ENCODE results near the gene R3HDML.
"Not testable (repeated sequence)": the region's sequence is repeated elsewhere in the genome, so short reads cannot be mapped to it uniquely, and the experiment has no call there.

Gene R3HDML
- 0 reads per million in 2 donors for total RNA-seq

- DNase-seq, result no peak
Observed at GRCh38 chr20:44336725-44337380, at the start of gene R3HDML. Gene R3HDML, plus strand, starts transcription at chr20:44337043. Its CDS starts 115 bp downstream, at chr20:44337158.

- DNase-seq, result no peak
Observed at GRCh38 chr20:44287272-44288097, 49.4 kb upstream of the R3HDML start.

- DNase-seq, result peak in 2 of 5 experiments; percentile 6 to 39
Observed at GRCh38 chr20:44288252-44288651, 48.6 kb upstream of the R3HDML start.

GRCh38 chr20:44291754-44292153 is 45.1 kb upstream of the R3HDML start:
- no peak for DNase-seq

GRCh38 chr20:44296011-44296410 is 40.8 kb upstream of the R3HDML start:
- no peak for DNase-seq

GRCh38 chr20:44297721-44298120 is 39.1 kb upstream of the R3HDML start:
- no peak for DNase-seq

GRCh38 chr20:44299011-44299535 is 37.8 kb upstream of the R3HDML start:
- DNase-seq, result not testable (repeated sequence)

- no peak for DNase-seq
Observed at GRCh38 chr20:44301285-44301684, 35.6 kb upstream of the R3HDML start.

GRCh38 chr20:44302026-44302669 is 34.7 kb upstream of the R3HDML start:
- no peak for DNase-seq

GRCh38 chr20:44302736-44303135 is 34.1 kb upstream of the R3HDML start:
- no peak for DNase-seq

GRCh38 chr20:44304383-44304782 is 32.5 kb upstream of the R3HDML start:
- DNase-seq, result no peak

- DNase-seq, result no peak
Observed at GRCh38 chr20:44306927-44307326, 29.9 kb upstream of the R3HDML start.

GRCh38 chr20:44309763-44310663 is 26.8 kb upstream of the R3HDML start:
- DNase-seq, result peak in 1 of 5 experiments; percentile 13

GRCh38 chr20:44310664-44311639 is 25.9 kb upstream of the R3HDML start, which contains the start of gene FITM2:
Gene FITM2, minus strand, starts transcription at chr20:44311202. Its CDS starts 54 bp downstream, at chr20:44311148.
- peak; percentile 97 to 99 (median 98) for DNase-seq

- no peak for DNase-seq
Observed at GRCh38 chr20:44314870-44315269, 22.0 kb upstream of the R3HDML start.

GRCh38 chr20:44319839-44320422 is 16.9 kb upstream of the R3HDML start:
- DNase-seq, result peak in 1 of 5 experiments; percentile 20

- no peak for DNase-seq
Observed at GRCh38 chr20:44324343-44324742, 12.5 kb upstream of the R3HDML start.

GRCh38 chr20:44326391-44327159 is 10.3 kb upstream of the R3HDML start:
- DNase-seq, result peak in 1 of 5 experiments; percentile 9

GRCh38 chr20:44327748-44328147 is 9.1 kb upstream of the R3HDML start:
- DNase-seq, result not testable (repeated sequence)

Measured in T-helper 2 cell (primary cell).